Lower leg skin (tissue), 3 donors: Measurements from ENCODE around the gene AFMID.

Experiments
- CTCF ChIP-seq, 3 donors: fragments of 450-650 bp; IDR thresholded peaks; one replicate each; pipeline ENCODE4 v1.5.1; 2016; ENCODE audit warnings: antibody characterized with exemption in 3 of 3, mild to moderate bottlenecking in 3 of 3, moderate library complexity in 2 of 3
- POLR2A ChIP-seq, 2 donors: fragments of 450-650 bp; IDR thresholded peaks; one replicate each; pipeline ENCODE4 v1.6.1; 2016 to 2017; ENCODE audit warnings: antibody characterized with exemption in 2 of 2, mild to moderate bottlenecking in 1 of 2, moderate library complexity in 1 of 2

GRCh38 chr17:78141437-78142118, 45.6 kb upstream of the AFMID start:
- TF ChIP-seq CTCF (IDR thresholded peaks at IDR 0.05) (no peak), POLR2A (IDR thresholded peaks at IDR 0.05) (no peak)
